GM18526 (cell line): ENCODE data around the gene SLC40A1.

ENCODE experiments used
- POLR2A ChIP-seq: IDR thresholded peaks from 3 replicates; pipeline ENCODE4 v1.6.1; 2011; ENCODE audit not compliant: insufficient read length; ENCODE audit errors: extremely low read depth

Gene SLC40A1

DNA sequence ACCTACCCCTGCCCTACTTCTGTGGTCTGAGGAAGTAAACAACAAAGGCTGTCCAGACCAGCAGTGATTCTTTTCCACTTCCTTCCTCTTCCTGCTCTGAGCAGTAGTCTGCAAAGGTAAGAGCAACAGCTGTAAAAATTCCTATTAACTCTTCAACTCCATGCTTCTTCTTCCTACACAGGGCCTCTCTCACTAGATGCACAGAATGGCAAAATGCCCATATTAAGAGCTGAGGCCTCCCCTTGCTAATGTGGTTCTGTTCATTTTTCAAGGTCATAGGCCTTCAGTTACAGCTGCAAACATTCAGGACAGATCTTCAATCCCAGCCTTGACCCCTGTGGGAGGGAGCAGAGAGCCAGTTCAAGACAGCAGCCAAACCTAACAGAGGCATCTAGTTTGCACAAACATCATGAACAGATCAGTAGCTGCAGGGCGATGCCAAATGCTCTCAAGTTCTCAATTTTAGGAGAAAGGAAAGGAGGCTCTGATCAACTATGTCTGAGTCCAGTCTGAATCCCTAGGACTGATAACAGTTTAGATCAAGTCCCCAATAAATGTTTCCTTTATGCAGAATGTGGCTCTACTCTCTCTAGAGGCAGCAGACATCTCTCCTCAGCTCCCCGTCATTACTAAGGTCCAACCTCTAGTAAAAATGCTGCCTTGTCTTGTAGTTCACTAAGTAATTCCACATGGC, 20.9 kb downstream of the SLC40A1 start:
- no peak for TF ChIP-seq POLR2A

DNA sequence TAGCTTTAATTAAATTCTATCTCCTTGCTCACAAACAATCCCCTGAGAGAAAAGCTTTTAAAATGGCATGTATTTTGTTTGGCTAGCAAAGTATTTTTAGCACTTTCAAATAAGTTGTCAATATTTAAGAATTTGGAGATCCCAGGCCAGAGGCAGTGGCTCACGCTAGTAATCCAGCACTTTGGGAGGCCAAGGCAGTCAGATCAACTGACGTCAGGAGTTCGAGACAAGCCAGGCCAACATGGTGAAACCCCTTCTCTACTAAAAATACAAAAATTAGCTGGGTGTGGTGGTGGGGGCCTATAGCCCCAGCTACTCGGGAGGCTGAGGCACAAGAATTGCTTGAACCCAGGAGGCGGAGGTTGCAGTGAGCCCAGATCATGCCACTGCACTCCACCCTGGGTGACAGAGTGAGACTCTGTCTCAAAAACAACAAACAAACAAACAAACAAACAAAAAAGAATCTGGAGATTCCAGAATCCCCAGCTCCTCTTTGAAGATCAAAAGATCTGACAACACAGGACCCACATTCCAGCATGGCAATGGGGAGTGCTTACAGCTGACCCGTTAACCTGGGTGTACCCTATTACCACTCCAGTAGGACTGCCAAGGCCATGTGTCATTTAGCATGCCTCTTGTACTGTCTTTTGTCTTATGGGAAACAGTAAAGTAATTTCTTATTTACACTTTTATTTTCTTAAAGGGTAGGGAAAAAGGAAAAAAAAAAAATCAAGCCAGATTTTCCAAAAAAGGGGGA, 21.9 kb downstream of the SLC40A1 start:
- TF ChIP-seq POLR2A: no peak

DNA sequence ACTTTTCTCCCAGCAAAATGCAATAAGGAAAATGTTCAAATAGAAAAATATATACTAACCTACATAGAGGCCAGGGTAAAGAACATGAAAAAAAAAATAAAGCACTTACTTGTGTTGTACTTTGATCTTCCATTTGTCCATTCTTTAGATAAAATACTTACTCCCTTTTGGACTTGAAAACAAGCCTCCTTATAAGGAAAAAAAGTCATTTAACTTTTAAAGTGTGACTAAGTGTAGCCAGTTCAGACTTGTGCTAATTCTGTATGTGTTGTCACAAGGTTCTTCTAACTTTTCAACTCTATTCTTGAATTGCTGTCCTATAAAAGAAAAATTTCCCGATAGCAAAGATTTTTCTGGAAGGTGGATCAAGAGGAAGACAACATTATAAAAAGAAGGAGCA, 23.2 kb downstream of the SLC40A1 start:
- TF ChIP-seq POLR2A: no peak

DNA sequence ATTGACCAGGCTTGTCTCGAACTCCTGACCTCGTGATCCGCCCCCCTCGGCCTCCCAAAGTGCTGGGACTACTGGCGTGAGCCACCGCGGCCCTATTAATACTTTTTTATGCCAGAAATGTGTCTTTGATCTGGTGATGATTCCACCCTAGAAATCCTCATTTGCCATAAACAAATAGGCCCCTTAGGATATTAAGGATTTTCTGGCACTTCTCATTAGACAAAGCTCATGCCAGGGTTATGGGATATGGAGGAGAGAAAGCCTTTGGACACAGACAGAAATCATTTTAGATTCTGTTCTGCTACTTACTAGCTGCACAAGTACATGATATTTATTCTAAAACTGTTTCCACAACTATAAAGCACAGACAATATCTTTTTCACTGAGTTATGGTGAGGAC, 24.1 kb downstream of the SLC40A1 start:
- no peak for TF ChIP-seq POLR2A

DNA sequence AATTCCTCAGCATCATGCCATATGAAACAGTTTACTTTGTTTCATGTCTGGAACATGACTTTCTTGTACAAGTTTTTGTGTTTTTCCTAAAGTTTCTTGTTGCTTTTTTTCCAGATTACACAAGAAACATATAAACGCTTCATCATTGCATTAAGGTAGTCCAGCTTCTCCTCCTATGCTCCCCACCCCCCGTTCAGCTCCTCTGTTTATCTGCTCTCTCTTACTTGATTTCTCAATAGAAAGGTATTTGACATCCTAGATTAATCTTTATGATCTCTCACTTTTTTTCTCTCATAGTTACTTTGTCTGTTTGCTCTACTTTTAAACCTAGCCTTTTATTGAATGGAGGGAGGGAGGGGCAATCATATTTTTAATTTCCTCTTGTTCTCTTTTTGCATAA, 25.4 kb downstream of the SLC40A1 start:
- TF ChIP-seq POLR2A: no peak

DNA sequence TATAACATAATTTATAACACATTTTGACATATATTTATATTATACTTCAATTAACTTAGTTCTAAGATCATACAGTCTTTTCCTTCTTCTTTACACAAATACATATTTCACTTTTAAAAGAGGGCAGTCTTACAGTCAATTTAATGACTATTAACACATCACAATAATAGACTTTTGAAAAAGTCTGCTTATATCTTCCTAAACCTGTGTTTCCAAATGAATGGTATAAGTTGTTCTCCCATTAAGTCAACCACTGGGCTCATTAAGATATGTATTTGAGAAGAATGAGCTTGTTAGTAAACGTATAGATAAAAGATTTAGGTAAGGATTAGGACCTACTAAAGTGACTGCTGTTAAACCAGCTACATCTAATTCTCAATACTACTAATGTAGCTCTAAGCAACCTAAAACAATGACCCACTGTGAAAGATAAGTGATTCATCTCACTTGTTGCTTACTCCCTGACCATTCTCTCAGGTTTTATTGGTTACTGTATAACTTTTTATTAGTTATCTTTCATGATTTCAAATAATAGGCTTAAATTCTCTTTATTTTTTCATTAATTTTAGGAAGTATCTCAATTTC, 27.0 kb downstream of the SLC40A1 start:
- no peak for TF ChIP-seq POLR2A

DNA sequence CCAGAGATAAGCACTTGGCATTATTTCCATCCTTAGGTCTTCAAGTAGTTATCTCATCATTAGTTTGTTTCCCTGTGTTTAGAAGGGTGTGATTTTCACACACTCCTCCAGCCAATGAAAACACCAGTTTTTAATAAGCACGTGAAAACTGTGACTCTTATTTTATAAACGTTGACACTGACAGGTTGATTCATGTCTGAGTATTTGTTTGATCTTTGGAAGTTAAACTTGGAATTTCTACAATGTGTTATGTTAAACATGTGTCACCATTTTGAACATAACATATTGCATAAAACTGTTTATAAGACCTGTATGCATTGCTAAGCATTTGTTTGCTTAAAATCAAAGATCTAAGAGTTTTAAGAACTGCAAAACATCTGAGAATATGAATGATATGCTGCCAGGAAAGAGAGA, 27.6 kb downstream of the SLC40A1 start:
- no peak for TF ChIP-seq POLR2A

DNA sequence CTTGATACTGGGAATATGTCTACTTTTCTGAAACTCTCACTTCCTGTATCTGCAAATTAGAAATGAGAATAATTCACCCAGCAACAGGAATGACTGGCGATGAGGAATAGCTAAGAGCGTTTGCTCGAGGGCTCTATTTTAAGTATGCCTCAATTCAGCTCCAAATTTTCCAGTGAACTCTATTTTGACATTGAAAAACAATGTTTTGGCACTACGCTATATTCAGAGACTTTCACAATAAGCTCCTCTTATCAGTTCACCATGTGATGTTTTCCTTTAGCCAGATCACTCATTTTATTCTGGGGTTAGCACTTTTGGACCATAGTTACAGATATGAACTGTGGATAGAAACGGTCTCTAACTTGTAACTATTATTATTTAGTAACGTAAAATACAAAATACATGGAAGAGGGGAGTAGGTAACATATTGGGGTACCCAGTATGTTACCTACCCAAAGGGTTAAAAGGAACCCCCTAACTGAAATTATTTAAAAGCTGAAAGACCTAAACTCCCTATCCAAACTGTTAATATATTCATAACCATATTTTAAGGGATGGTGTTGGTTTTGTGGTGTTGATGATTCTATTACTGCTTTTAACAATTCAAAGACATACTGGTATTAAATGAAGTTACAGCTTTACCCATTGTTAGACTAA, 28.1 kb downstream of the SLC40A1 start:
- TF ChIP-seq POLR2A: no peak

DNA sequence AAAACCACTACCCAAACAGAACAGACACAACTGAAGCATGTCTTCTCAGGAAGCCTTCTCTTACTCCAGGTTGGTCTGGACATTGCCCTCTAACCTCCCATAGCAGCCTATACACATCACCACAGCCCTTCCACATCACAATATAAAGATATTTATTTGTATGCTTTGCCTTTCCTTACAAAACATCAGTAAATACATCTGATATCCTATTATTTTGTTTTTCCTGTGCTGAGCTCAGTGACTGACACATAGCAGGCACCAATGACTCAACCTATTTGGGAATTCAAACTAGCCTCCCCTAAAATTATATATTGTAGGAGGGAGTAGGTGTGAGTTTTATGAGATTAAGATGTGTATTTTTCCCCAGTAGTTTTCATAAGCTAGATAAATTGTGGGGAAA, 28.8 kb downstream of the SLC40A1 start:
- no peak for TF ChIP-seq POLR2A

DNA sequence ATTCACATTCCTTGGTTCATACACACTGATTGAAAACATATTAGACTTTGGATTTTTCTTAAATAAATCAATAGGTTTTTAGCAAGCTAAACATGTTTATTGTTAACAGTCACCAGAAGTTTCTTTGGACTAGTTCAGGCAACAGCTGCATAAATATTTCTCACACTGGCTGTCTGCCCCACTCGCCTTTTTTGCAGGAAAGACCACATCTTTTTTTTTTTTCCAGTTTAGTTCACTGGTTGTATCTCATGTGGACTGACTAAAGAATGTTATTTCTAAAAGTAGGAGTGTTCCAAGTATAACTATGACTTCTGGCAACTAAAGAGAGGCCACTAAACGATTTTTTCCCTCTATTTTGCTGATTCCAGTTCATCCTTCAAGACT, 31.1 kb downstream of the SLC40A1 start:
- no peak for TF ChIP-seq POLR2A

DNA sequence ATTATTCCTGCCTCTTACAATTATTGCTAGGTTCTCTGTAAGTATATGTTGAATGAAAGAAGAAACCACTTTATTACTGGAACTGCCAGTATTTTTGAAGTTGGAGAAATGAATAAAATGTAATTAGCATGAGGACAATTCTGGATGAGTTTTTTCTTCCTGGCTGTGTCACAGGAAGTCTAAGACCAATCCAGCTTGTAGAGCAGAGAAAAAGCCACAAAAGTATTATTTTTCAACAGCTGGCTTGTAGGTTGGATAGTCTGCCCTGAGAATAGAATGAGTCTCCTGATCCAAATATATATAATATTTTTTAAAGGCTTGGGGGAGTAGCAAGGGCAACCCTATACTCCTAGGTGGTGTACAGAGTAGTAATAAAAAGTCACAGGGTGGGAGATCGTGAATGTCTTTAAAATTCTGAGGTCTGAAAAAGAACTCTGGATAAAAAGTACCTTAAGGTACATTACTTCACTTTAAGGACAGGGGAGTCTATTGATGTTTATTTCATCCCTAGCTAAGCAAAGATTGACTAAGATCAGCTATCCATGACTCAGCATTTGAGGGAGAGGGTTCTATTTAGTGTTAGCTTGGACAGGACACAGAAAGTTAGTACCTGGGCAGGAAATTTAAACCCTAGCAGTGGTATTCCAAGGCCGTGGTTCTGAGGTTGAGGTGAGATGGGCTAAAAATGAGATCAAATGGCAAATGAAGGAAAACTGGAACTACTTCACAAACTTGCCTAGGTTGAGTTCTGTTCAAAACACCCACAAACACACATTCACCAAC, 31.7 kb downstream of the SLC40A1 start:
- no peak for TF ChIP-seq POLR2A

DNA sequence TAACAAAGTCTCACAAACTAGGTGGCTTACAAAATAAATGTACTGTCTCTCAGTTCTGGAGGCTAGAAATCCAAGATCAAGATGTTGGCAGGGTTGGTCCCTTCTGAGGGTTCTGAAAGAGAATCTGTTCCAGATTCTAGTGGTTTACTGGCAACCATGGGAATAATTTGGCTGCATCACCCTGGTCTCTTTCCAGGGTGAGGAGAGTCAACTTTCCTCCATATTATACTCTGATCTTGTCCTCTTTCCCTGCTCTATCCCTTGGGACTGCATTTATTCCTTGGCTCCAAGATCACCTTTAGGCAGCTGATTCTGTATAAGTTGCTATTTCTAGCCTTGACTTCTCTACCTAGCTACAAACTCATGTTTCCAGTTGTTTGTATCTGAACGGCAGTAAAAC, 35.2 kb downstream of the SLC40A1 start:
- no peak for TF ChIP-seq POLR2A

DNA sequence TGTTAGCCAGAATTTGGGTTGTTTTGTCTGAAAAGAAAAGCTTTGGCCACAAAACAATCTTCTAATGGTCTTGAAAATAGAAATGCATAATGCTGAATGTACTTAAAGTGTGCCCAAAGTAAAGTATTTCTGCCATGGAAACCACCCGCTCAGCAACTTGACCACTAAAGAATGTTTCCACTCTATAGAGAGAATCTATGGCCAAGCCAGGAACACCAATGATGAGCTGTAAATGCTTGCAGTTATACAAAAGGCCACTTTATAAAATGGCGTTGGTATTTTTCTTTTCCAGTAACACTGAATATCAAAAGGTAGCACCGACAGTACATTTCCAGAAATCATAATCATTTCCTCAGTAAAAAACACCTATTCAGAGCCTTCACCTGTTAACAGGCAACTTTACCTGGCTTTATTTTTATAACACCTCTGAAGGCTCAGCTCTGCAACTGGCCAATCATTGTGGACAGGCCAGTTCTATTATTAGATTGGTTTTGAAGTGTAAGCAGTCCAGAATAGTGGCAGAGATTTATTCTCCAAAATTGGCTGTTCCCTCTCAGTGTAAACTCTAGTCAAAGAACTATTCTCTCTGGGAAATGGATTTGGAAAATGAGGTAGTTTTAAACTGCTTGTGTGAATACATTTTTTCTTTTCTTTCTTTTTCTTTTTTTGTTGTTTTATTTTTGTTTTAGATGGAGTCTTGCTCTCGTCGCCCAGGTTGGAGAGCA, 36.1 kb downstream of the SLC40A1 start:
- TF ChIP-seq POLR2A: no peak

DNA sequence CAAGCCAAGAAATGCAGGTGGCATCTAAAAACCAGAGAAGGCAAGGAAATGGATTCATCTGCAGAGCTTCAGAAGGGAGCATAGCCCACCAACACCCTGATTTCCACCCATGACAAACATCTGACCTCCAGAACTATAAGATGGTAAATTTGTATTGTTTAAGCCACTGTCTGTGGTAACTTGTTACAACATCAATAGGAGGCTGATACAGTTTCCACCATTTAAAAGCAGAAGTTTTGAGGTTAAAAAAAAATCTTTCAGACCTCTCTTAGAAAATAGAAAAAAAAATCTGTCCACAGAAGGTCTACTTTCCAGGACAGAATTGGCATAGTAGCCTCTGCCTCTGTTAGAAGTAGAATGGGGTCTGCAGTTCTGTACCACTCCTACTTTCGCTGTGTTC, 37.2 kb downstream of the SLC40A1 start:
- no peak for TF ChIP-seq POLR2A
